Adrenal gland (tissue), 19 donors: ENCODE data around the gene CLEC4F. TPM values are rescaled to one million over a fixed set of nuclear protein-coding genes. Genes with fewer than 3 reads are reported as not detected.

ENCODE experiments used
- DNase-seq, 7 donors: peaks; one replicate each; pipeline ENCODE4 v3.0.0-alpha.2; 2019 to 2020
- H3K27ac ChIP-seq, 5 donors: fragments of 200-600 bp; sonication (generic) in 4 of 5; 1 replicate in 3 of 5; 2 replicates in 2 of 5; pipeline versions ENCODE4 v1.5.1 to v1.8.0; 2016 to 2020; ENCODE audit warnings: mild to moderate bottlenecking in 1 of 5
- H3K27me3 ChIP-seq: fragments of 200-600 bp; 2 replicates; pipeline ENCODE4 v1.8.0; 2021
- H3K36me3 ChIP-seq, 2 donors: fragments of 200-600 bp; replicated peaks in 1 of 2; 1 replicate in 1 of 2; 2 replicates in 1 of 2; pipeline versions ENCODE4 v1.5.1 to v1.8.0; 2018 to 2022
- H3K4me1 ChIP-seq, 2 donors: fragments of 200-600 bp; replicated peaks in 1 of 2; 1 replicate in 1 of 2; 2 replicates in 1 of 2; pipeline versions ENCODE4 v1.5.1 to v1.8.0; 2018 to 2021
- H3K4me3 ChIP-seq, 4 donors: fragments of 200-600 bp; sonication (generic) in 3 of 4; one replicate each; pipeline ENCODE4 v1.5.1; 2016 to 2018
- H3K9me3 ChIP-seq, 3 donors: fragments of 200-600 bp; sonication (generic) in 1 of 3; replicated peaks in 1 of 3; 1 replicate in 2 of 3; 2 replicates in 1 of 3; pipeline versions ENCODE4 v1.5.1 to v1.8.0; 2016 to 2021
- POLR2A ChIP-seq, 2 donors: fragments of 450-650 bp; IDR thresholded peaks; one replicate each; pipeline ENCODE4 v1.6.1; 2017; ENCODE audit warnings: antibody characterized with exemption in 2 of 2, mild to moderate bottlenecking in 2 of 2, moderate library complexity in 1 of 2
- whole genome bisulfite sequencing, 4 donors: extraction: QIAGEN DNeasy Blood & Tissue Kit in 2 of 4; methylation state at CpG; one replicate each; pipeline versions ENCODE4 v1.1.5 to v1.1.7; 2013 to 2017; 5-methylcytosine and 5-hydroxymethylcytosine counted together
- intact Hi-C, 2 donors: fragments of 100-400 bp; cut with DNase I; formaldehyde crosslinking; loops; one replicate each; pipeline versions ENCODE4 v1.14.1 to v1.15.0; 2022 to 2023
- long read RNA-seq, 10 donors: library from polyadenylated mRNA in 3 of 10; unstranded in 2 of 10; stranded (forward) in 1 of 10; transcript quantifications; one replicate each; pipeline ENCODE4 v2.0.0 and lab custom pipeline, GENCODE V29; 2021 to 2026
- polyA plus RNA-seq, 3 donors: library from polyadenylated mRNA; stranded (reverse); fragments of 200-250 nt in 2 of 3; fragments of 350-450 nt in 1 of 3; fragmentation: Illumina TruSeq in 1 of 3; extraction: RNeasy Lipid Tissue Mini Kit (QIAGEN cat#74804) in 1 of 3; gene quantifications; one replicate each; pipeline ENCODE4 v1.2.3, GENCODE V29; 2013 to 2014
- total RNA-seq, 9 donors: library from RNA; depleted of rRNA in 4 of 9; stranded (reverse); fragments of >200 nt in 4 of 9; fragments of 120-200 nt in 1 of 9; fragmentation: NEBNext Ultra II Directional in 1 of 9; extraction: Animal tissue kit (Norgen Biotek cat#: 25700) in 1 of 9; gene quantifications; one replicate each; pipeline versions ENCODE4 v1.1.0 to v1.2.4, GENCODE V29; 2013 to 2023
- TF ChIP-seq, protein P1 (sequence below), 6 experiments: fragments of 450-650 bp in 4 of 6; fragments of 200-600 bp in 2 of 6; sonication (generic) in 1 of 6; IDR thresholded peaks; 1 replicate in 5 of 6; 2 replicates in 1 of 6; pipeline versions ENCODE4 v1.5.1 to v1.8.0; 2016 to 2021; ENCODE audit warnings: antibody characterized with exemption in 6 of 6, mild to moderate bottlenecking in 2 of 6, moderate library complexity in 1 of 6
- donor health status: healthy with polysubstance abuse.
- donor health status: Bipolar disorder and iron deficiency.
- donor health status: DM: yes; HTN: yes; CAD: no.
- donor health status: DM: no; HTN: no; CAD: no.
- donor health status: DM: no; HTN: no; CAD: no.
- donor health status: DM: yes; HTN: yes; CAD: no.

Gene CLEC4F
- total RNA-seq (under 1 TPM in 1 of 9 donors, not detected in 8; 0.22 TPM), polyA plus RNA-seq (under 1 TPM in 2 of 3 donors, not detected in 1; 0.27 to 0.32 TPM)
- long read RNA-seq, donor 1, result 0 reads
- long read RNA-seq, donor 2, result 0 reads
- long read RNA-seq, donor 3, result 0 reads
- long read RNA-seq, donor 4, result 0 reads
- long read RNA-seq, donor 5, result 0 reads
- long read RNA-seq, donor 6, result 0 reads
- long read RNA-seq, donor 7, result 0 reads
- long read RNA-seq, donor 8, result 0 reads
- long read RNA-seq, donor 9, result 0 reads
- long read RNA-seq, donor 10, result 0 reads

DNA sequence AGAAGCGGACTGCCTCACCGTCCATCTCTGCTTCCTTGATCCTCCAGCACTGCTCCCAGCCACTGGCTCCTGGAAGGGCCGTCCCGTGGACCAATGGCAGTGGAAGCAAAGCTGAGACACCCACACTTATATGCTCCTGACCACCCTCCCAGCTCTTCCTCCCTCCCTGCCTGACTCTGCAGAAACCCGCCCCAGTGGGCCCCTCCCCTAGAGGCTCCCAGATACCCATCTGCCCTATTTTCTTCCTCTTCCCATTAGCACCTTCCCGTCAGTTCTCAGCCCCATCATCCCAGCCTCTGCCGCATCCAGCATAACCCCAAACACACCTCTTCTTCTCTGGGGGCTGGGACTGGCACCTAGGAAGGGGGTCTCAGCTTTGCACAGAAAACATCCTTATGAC lies at the start of gene CLEC4F:
Gene CLEC4F (minus strand): TSS at position 101 of the 400 bp plus-strand sequence. CDS start 76 bp downstream, at position 25.
- no peaks in the 10 kb centered on the region for H3K36me3 ChIP-seq
- 66 to 83% (median 72%) methylated on average over 7 of the region's 7 CpGs for WGBS, 4 donors
- H3K4me3 ChIP-seq, result no peak within 1 kb of the TSS
- H3K27ac ChIP-seq, result no peak within 1 kb of the TSS
- no peaks in the 10 kb centered on the region for H3K9me3 ChIP-seq
- H3K27me3 ChIP-seq, result no peaks in the 10 kb centered on the region
- no peaks in the 10 kb centered on the region for H3K4me1 ChIP-seq
- no peak for DNase-seq
- TF ChIP-seq, protein P1, sequence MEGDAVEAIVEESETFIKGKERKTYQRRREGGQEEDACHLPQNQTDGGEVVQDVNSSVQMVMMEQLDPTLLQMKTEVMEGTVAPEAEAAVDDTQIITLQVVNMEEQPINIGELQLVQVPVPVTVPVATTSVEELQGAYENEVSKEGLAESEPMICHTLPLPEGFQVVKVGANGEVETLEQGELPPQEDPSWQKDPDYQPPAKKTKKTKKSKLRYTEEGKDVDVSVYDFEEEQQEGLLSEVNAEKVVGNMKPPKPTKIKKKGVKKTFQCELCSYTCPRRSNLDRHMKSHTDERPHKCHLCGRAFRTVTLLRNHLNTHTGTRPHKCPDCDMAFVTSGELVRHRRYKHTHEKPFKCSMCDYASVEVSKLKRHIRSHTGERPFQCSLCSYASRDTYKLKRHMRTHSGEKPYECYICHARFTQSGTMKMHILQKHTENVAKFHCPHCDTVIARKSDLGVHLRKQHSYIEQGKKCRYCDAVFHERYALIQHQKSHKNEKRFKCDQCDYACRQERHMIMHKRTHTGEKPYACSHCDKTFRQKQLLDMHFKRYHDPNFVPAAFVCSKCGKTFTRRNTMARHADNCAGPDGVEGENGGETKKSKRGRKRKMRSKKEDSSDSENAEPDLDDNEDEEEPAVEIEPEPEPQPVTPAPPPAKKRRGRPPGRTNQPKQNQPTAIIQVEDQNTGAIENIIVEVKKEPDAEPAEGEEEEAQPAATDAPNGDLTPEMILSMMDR (IDR thresholded peaks at IDR 0.05), result no peak
- TF ChIP-seq POLR2A (IDR thresholded peaks at IDR 0.05), result no peak
- intact Hi-C loops, result no loop called here

- H3K4me3 ChIP-seq, result no peak overlapping the region
- no peaks in the 10 kb centered on the region for H3K9me3 ChIP-seq
- no peak for TF ChIP-seq POLR2A (IDR thresholded peaks at IDR 0.05)
- TF ChIP-seq, protein P1 (IDR thresholded peaks at IDR 0.05), result no peak
- H3K27me3 ChIP-seq, result peaks cover 14% of the 10 kb centered on the region
- H3K4me1 ChIP-seq, result peaks cover 4% of the 10 kb centered on the region in 2 donors
- DNase-seq, result no peak
- no peaks in the 10 kb centered on the region for H3K36me3 ChIP-seq
- WGBS, 4 donors, result 69 to 83% (median 76%) methylated on average over 1 of the region's 1 CpG
- intact Hi-C loops, result no loop called here
- H3K27ac ChIP-seq, result no peak overlapping the region
Observed at GRCh38 chr2:70868970-70869369, 48.6 kb upstream of the CLEC4F start.

DNA sequence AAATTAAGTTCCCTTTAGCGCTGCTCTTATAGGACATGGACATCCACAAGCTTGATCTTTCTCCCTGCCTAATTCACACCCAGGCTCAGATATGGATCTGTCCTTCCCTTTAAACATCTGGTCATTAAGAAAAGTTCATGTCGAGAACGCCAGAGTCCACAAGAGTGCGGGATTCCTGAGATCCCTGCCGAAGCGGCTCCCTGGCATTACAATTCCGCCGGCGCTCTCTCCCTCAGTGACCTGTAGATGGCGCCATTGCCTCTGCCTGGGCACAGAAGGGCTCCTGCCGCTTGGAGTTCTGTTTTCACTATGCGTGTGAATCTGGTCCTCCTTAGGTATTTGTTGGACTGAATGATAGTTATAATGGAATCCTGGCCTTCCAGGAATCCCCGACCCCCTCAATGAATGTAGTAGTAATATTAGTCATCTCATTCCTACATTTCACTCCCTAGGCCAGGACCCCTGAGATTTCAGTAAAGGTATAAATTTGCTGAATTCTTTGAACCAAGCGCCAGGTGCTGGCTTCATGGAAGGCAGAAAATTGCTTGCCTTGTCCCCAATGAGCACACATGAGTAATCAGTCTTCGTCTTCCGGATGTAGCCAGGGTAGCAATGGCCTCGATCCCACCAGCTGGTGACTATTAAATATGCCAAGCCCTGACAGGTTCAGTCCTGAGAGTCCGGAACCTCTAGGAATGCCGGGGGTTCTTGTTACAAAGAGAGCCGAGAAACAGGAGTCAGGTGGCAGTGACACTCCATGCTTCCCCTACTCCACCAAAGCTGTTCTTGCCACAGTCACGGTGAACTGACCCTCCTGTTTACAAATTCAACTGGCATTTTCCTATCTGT lies 41.6 kb upstream of the CLEC4F start:
- Histone ChIP-seq H3K27me3 (peaks cover 19% of the 10 kb centered on the region), H3K4me1 (no peaks in the 10 kb centered on the region), H3K9me3 (no peaks in the 10 kb centered on the region), H3K27ac (no peak overlapping the region), H3K36me3 (no peaks in the 10 kb centered on the region), H3K4me3 (no peak overlapping the region)
- TF ChIP-seq, protein P1 (IDR thresholded peaks at IDR 0.05), result peak; percentile 77 to 97 (median 84)
- TF ChIP-seq POLR2A (IDR thresholded peaks at IDR 0.05), result no peak
- peak; percentile 79 to 91 (median 85) for DNase-seq
- WGBS, 4 donors, result 17 to 24% (median 24%) methylated on average over 16 to 21 of the region's 21 CpGs
- intact Hi-C loops, result loop anchor here (5.0 kb wide), 2 partner anchors 80 to 85 kb away; no protein-coding TSS in a partner anchor

DNA sequence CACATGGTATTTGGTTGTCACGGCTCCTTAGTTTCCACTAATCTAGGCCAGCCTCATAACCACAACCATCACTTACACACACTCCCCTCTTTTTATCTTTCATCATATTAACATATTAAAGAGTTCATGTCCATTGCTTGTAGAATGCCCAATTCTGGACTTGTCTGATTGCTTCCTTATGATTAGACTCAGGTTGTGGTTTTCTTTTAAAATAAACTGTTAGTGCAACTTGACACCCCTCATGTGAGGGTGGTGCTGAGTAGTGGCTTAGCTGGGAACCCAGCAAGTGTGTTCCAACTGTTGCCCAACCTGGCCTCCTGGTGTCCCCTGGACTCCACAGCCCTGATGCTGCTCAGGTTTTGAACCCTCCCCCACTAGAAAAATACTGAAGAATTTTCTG lies 35.3 kb upstream of the CLEC4F start:
- no peaks in the 10 kb centered on the region for H3K9me3 ChIP-seq
- H3K27me3 ChIP-seq, result peaks cover 8% of the 10 kb centered on the region
- 71 to 96% (median 87%) methylated on average over 1 of the region's 1 CpG for WGBS, 4 donors
- DNase-seq, result no peak
- H3K4me3 ChIP-seq, result no peak overlapping the region
- no peak overlapping the region for H3K27ac ChIP-seq
- TF ChIP-seq POLR2A (IDR thresholded peaks at IDR 0.05), result no peak
- intact Hi-C loops, result no loop called here
- no peaks in the 10 kb centered on the region for H3K4me1 ChIP-seq
- H3K36me3 ChIP-seq, result no peaks in the 10 kb centered on the region
